ENCODE results near the gene USP47. TPM values are rescaled to one million over a fixed set of nuclear protein-coding genes. Genes with fewer than 3 reads are reported as not detected.

The USP47 gene
- total and polyA plus RNA-seq, 8 donors = 40.9 to 127 (median 108) TPM

DNA sequence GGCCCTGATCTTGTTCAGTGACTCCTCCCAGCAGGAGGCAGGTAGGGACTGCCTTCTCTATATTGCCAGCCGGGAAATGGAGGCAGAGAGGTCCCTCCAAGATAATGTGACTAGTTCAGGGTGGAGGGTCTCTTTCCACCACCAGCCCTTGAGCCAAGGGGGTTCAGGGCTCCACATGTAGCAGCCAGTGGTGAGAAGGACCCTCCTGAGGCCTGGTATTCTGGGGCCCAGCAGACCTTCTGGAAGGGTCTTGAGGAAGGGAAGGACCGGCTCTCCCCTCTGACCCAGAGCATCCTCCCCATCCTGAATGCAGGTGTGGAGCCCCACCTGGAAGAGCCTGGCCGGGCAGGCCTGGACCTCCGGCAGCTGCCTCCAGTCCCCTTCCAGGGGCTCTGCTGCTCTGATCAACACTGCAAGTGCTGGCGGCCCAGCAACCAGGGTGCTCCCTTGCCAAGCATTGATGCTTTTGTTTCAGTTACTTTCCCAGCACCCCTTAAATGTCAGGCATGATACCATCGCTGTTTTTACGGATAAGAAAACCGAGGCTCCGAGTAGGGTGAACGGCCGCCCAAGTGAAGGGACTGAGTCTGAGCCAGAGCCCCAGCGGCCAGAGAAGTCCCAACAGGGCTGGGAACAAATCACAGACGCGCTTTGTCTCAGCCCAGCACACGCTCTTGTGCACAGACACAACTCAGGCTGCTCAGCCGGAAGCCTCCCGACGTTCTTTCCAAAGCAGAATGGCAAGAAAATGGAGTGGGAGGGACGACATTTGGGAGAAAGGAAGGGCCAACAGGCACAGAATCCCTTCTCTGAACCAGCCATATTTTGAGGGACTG is 127.8 kb downstream of the USP47 start:
- TF ChIP-seq, protein P1, sequence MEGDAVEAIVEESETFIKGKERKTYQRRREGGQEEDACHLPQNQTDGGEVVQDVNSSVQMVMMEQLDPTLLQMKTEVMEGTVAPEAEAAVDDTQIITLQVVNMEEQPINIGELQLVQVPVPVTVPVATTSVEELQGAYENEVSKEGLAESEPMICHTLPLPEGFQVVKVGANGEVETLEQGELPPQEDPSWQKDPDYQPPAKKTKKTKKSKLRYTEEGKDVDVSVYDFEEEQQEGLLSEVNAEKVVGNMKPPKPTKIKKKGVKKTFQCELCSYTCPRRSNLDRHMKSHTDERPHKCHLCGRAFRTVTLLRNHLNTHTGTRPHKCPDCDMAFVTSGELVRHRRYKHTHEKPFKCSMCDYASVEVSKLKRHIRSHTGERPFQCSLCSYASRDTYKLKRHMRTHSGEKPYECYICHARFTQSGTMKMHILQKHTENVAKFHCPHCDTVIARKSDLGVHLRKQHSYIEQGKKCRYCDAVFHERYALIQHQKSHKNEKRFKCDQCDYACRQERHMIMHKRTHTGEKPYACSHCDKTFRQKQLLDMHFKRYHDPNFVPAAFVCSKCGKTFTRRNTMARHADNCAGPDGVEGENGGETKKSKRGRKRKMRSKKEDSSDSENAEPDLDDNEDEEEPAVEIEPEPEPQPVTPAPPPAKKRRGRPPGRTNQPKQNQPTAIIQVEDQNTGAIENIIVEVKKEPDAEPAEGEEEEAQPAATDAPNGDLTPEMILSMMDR (IDR thresholded peaks at IDR 0.05) = no peak
- H3K36me3 ChIP-seq = no peaks in the 10 kb centered on the region
- no peaks in the 10 kb centered on the region for H3K9me3 ChIP-seq
- intact Hi-C loops (cut with DNase I) = no loop called here
- peaks cover 5 to 10% of the 10 kb centered on the region in 2 donors for H3K4me1 ChIP-seq
- no peak overlapping the region for H3K27ac ChIP-seq
- ATAC-seq (no peak), DNase-seq (no peak)
- no peak overlapping the region for H3K4me3 ChIP-seq
- H3K27me3 ChIP-seq = no peaks in the 10 kb centered on the region

DNA sequence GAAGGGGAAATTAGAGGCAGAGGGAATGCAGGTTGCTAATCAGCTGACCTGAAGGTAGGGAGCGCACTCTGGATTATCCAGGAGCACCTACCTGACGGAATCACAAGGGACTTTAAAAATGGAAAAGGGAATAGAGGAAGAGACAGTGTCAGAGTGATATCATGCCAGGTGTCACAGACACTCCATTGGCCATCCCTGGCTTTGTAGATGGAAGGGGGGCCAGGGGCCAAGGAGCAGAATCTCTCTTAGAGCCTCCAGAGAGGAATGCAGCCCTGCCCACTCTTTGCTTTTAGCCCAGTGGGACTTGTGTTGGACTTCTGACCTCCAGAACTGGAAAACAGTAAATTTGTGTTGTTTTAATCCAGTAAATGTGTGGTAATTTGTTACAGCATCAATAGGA is 128.8 kb downstream of the USP47 start:
- Histone ChIP-seq H3K27me3 (no peaks in the 10 kb centered on the region), H3K9me3 (no peaks in the 10 kb centered on the region), H3K4me1 (peaks cover 5 to 10% of the 10 kb centered on the region in 2 donors), H3K36me3 (no peaks in the 10 kb centered on the region), H3K4me3 (no peak overlapping the region), H3K27ac (no peak overlapping the region)
- DNase-seq (no peak), ATAC-seq (no peak)
- intact Hi-C loops (cut with DNase I) = no loop called here
- TF ChIP-seq, protein P1 (IDR thresholded peaks at IDR 0.05) = no peak

DNA sequence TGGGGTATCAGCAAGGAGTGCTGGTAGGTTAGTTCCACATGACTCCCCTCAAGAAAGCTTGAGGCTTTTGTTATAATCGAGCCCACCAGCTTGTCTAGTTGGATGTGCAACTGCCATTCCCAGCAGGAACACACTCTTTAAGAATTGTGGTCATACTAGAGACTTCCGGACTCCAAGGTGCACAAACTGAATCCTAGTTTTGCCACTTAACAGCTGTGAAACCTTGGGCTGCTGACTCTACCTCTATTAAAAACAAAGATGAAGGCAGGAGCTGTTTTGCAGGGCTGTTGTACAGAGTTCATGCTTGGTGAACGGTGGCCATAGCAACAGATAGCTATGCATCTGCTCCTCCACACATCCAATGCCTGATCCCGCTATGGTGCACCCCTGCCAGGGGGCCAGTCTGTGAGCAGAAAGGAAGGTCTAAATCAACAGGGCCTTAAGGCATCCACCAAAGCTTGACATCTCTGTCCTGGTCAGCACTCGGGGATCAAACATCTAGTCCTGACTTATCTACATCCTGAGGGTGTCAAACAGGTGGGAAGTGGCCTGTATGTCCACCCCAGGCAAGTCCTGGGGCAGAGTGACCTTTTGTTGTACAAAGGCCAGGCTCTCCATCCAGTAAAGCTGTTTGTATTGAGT is 130.3 kb downstream of the USP47 start:
- no peaks in the 10 kb centered on the region for H3K27me3 ChIP-seq
- no peak for DNase-seq
- no peaks in the 10 kb centered on the region for H3K36me3 ChIP-seq
- intact Hi-C loops (cut with DNase I) = no loop called here
- H3K4me3 ChIP-seq = no peak overlapping the region
- no peak for ATAC-seq
- no peak overlapping the region for H3K27ac ChIP-seq
- TF ChIP-seq, protein P1 (IDR thresholded peaks at IDR 0.05) = no peak
- H3K9me3 ChIP-seq = no peaks in the 10 kb centered on the region
- peaks cover 18 to 21% of the 10 kb centered on the region in 2 donors for H3K4me1 ChIP-seq

DNA sequence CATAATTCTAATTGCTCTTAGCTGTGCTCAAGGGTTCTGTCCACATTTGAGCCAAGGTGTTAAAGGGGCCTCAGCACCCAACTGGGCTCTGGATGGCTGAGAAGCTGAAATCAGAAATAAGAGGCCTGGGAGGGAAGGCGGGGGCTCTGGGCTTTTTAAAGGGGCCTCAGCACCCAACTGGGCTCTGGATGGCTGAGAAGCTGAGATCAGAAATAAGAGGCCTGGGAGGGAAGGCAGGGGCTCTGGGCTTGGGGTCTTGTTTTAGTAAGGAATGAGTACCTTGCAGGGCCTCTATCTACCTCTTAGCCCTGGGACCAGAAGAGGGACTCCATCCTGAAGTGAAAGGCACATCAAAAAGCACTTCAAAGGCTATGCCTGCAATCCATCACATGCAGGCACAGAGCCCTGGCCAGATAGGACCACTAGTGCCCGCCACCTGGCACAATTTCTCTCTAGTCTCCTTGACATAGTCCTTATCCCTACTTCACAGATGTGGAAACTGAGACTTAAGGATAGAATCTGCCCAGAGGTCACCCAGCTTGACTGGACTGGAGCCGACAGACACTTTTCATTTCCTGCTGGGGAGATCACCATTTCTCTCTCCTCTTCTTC is 131.1 kb downstream of the USP47 start:
- DNase-seq = no peak
- TF ChIP-seq, protein P1 (IDR thresholded peaks at IDR 0.05) = no peak
- Histone ChIP-seq H3K4me3 (no peak overlapping the region), H3K9me3 (no peaks in the 10 kb centered on the region), H3K36me3 (no peaks in the 10 kb centered on the region), H3K27me3 (no peaks in the 10 kb centered on the region), H3K4me1 (peaks cover 26 to 28% of the 10 kb centered on the region in 2 donors), H3K27ac (peak overlapping the region in 1 of 2 donors; percentile 52)
- ATAC-seq = no peak
- intact Hi-C loops (cut with DNase I) = no loop called here

DNA sequence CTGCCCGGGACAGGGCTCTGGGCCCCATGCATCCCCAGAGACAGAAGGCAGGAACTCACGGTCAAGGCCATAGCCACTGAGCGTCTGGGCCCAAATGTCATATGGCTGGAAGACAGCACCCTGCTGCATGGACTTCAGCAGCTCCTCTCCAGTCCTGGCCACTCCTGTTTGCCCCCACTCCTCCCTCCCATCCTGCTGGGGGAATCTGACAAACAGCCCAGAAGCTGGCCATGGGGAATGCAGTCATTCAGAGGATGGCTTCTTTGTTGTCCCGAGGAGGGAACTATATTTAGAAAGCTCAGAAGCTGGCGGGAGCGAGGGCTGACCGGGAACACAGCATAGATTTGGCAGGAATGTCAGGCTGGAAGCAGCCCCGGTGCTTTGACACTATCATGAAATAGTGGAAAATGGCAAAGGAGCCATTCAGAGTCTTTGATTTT is 131.6 kb downstream of the USP47 start:
- H3K4me1 ChIP-seq = peaks cover 29 to 32% of the 10 kb centered on the region in 2 donors
- H3K36me3 ChIP-seq = no peaks in the 10 kb centered on the region
- no peaks in the 10 kb centered on the region for H3K27me3 ChIP-seq
- intact Hi-C loops (cut with DNase I) = no loop called here
- TF ChIP-seq, protein P1 (IDR thresholded peaks at IDR 0.05) = no peak
- DNase-seq (peak in 2 of 4 donors; percentile 77 to 85), ATAC-seq (peak; percentile 43)
- H3K9me3 ChIP-seq = no peaks in the 10 kb centered on the region
- no peak overlapping the region for H3K4me3 ChIP-seq
- H3K27ac ChIP-seq = peak overlapping the region in 1 of 2 donors; percentile 52
